Smooth muscle cell (in vitro differentiated cells): ENCODE data around the gene MEAK7. TPM values are rescaled to one million over a fixed set of nuclear protein-coding genes. Genes with fewer than 3 reads are reported as not detected.

Source experiments
- DNase-seq: peaks from one replicate; lab custom pipeline; 2025; ENCODE audit not compliant: unreplicated experiment; lab: John Stamatoyannopoulos, UW
- H2AFZ ChIP-seq: fragments of 200-600 bp; sonication (generic); 2 replicates; pipeline ENCODE4 v1.6.0; 2016; ENCODE audit warnings: antibody characterized with exemption, low read depth, mild to moderate bottlenecking
- H3F3A ChIP-seq: fragments of 200-600 bp; sonication (generic); 2 replicates; pipeline ENCODE4 v1.6.0; 2017; ENCODE audit warnings: antibody characterized with exemption, low read depth
- H3K27ac ChIP-seq: fragments of 200-600 bp; sonication (generic); 2 replicates; pipeline ENCODE4 v1.5.1; 2016; ENCODE audit warnings: low read depth, mild to moderate bottlenecking
- H3K27me3 ChIP-seq: fragments of 200-600 bp; sonication (generic); 2 replicates; pipeline ENCODE4 v1.6.1; 2016; ENCODE audit warnings: low read depth, mild to moderate bottlenecking
- H3K36me3 ChIP-seq: fragments of 200-600 bp; sonication (generic); 2 replicates; pipeline ENCODE4 v1.5.1; 2016; ENCODE audit warnings: low read depth
- H3K4me1 ChIP-seq: fragments of 200-600 bp; sonication (generic); 2 replicates; pipeline ENCODE4 v1.5.1; 2016; ENCODE audit warnings: low read depth
- H3K4me2 ChIP-seq: fragments of 200-600 bp; sonication (generic); 2 replicates; pipeline ENCODE4 v1.6.0; 2016; ENCODE audit warnings: mild to moderate bottlenecking
- H3K4me3 ChIP-seq: fragments of 200-600 bp; sonication (generic); 2 replicates; pipeline ENCODE4 v1.5.1; 2016; ENCODE audit warnings: mild to moderate bottlenecking
- H3K79me2 ChIP-seq: fragments of 200-600 bp; sonication (generic); 2 replicates; pipeline ENCODE4 v1.6.0; 2016; ENCODE audit warnings: low read depth, mild to moderate bottlenecking
- H3K9ac ChIP-seq: fragments of 200-600 bp; sonication (generic); 2 replicates; pipeline ENCODE4 v1.6.0; 2016; ENCODE audit warnings: low read depth
- H3K9me3 ChIP-seq: fragments of 200-600 bp; sonication (generic); replicated peaks from 2 replicates; pipeline ENCODE4 v1.5.1; 2016; ENCODE audit warnings: low read depth
- H4K20me1 ChIP-seq: fragments of 200-600 bp; sonication (generic); 2 replicates; pipeline ENCODE4 v1.6.0; 2016; ENCODE audit warnings: low read depth
- WGBS: methylation state at CpG from one replicate; pipeline ENCODE4 v1.1.7; 2016; ENCODE audit warnings: low lambda C conversion rate; 5-methylcytosine and 5-hydroxymethylcytosine counted together
- polyA plus RNA-seq: library from polyadenylated mRNA; unstranded; fragments of >200 nt; fragmentation: Nextera tagmentation; extraction: Ambion mirVana; gene quantifications from 2 replicates; pipeline ENCODE4 v1.2.1, GENCODE V29; 2016
- total RNA-seq: library from RNA; depleted of rRNA; stranded (reverse); fragments of >200 nt; gene quantifications from 2 replicates; pipeline ENCODE4 v1.2.3, GENCODE V29; 2014
- TF ChIP-seq, protein P1 (sequence below): fragments of 200-600 bp; sonication (generic); IDR thresholded peaks from 2 replicates; pipeline ENCODE4 v1.5.1; 2017; ENCODE audit warnings: borderline replicate concordance, mild to moderate bottlenecking, antibody characterized with exemption; ENCODE audit not compliant: insufficient read depth, poor library complexity, severe bottlenecking

MEAK7 gene
- total and polyA plus RNA-seq, 2 experiments from 2014 or later: 26.4 to 32.1 TPM

DNA sequence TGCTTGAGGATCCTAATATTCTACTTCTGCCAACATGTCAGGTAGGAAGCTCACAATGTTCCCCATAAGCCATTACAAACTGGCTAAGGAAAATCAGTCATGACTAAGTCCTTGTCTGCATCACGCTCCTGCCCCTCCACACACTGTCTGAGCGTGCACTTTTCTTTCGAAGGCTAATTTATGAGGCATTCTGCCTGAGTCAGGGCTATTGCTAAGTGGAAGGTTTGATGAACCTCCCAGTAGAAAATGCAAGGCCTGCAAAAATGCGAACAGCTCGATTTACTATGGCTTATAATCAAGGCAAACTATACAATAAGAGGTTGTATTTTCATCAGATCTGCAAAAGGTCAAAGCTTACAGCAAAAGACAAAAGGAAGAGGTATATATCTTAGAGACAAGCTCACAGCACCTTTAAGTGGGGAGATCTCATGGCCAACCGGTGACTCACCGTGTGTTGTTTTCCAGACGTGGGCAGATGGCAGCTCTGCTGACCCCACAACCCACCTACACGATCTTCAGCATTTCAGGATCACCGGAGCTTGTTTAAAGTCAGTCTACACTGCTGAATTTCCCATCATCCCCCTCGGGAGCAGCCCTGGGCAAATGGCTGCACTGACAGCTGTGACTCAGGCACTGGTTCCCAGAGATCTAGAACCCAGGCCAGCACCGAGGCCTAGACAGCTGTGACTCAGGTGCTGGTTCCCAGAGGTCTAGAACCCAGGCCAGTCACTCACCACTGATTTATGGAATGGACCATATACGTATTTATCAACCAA lies 26.1 kb downstream of the MEAK7 start:
- 28% methylated on average over 13 of the region's 13 CpGs for WGBS
- Histone ChIP-seq H3K4me1 (no peaks in the 10 kb centered on the region), H3K27ac (peak overlapping the region; percentile 72), H3K9me3 (no peaks in the 10 kb centered on the region), H3K36me3 (no peaks in the 10 kb centered on the region), H2AFZ (no peak overlapping the region), H3F3A (peaks cover 14% of the 10 kb centered on the region), H3K79me2 (no peaks in the 10 kb centered on the region), H3K4me3 (no peak overlapping the region), H3K9ac (no peak overlapping the region), H3K4me2 (no peak overlapping the region), H4K20me1 (peaks cover 5% of the 10 kb centered on the region), H3K27me3 (no peaks in the 10 kb centered on the region)
- TF ChIP-seq, protein P1, sequence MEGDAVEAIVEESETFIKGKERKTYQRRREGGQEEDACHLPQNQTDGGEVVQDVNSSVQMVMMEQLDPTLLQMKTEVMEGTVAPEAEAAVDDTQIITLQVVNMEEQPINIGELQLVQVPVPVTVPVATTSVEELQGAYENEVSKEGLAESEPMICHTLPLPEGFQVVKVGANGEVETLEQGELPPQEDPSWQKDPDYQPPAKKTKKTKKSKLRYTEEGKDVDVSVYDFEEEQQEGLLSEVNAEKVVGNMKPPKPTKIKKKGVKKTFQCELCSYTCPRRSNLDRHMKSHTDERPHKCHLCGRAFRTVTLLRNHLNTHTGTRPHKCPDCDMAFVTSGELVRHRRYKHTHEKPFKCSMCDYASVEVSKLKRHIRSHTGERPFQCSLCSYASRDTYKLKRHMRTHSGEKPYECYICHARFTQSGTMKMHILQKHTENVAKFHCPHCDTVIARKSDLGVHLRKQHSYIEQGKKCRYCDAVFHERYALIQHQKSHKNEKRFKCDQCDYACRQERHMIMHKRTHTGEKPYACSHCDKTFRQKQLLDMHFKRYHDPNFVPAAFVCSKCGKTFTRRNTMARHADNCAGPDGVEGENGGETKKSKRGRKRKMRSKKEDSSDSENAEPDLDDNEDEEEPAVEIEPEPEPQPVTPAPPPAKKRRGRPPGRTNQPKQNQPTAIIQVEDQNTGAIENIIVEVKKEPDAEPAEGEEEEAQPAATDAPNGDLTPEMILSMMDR: no peak
- DNase-seq: no peak

DNA sequence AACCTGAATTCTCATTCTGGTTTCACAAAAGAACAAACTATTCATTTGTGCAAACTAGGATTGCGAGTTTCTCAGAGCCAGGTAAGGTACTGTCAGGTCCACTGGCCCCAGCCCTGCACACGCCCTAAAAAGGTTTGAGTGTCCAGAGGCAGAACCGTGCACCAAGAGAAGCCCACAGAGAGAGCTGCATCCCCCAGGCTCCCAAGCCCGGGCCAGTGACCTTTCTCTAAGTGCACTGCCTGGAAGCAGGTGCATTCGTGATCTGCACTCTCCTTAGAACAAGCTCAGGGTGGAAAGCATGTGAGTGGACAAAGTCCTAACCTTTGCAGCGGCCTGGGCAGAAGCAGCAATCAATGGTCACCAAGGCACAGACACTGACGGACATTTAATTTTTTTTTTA lies 26.8 kb downstream of the MEAK7 start:
- Histone ChIP-seq H3F3A (peaks cover 14% of the 10 kb centered on the region), H4K20me1 (peaks cover 5% of the 10 kb centered on the region), H3K4me1 (no peaks in the 10 kb centered on the region), H2AFZ (no peak overlapping the region), H3K9ac (peak overlapping the region; percentile 11), H3K36me3 (no peaks in the 10 kb centered on the region), H3K27me3 (no peaks in the 10 kb centered on the region), H3K4me3 (no peak overlapping the region), H3K9me3 (no peaks in the 10 kb centered on the region), H3K79me2 (no peaks in the 10 kb centered on the region), H3K4me2 (peak overlapping the region; percentile 36), H3K27ac (peak overlapping the region; percentile 72)
- no peak for DNase-seq
- TF ChIP-seq, protein P1: no peak
- WGBS: 91% methylated on average over 7 of the region's 7 CpGs

DNA sequence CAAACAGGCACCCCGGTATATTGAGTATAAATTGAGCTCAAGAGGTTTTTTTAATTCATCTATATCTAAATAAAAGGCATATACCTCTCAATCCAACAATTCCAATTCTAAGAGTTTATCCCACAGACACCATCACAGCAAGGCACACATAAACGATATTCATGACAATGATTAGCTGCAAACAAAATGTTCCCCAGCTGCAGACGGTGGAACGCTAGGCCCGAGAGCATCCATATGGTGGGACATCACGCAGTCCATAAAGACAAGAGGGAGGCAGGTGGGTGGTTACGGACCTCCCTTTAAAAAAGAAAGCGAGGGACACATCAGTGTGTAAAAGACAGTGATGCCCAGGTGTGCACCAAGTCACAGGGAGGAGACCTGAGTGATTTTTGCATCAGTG lies 28.1 kb downstream of the MEAK7 start:
- Histone ChIP-seq H3F3A (peaks cover 14% of the 10 kb centered on the region), H3K27ac (peak overlapping the region; percentile 21), H3K4me1 (no peaks in the 10 kb centered on the region), H3K4me3 (no peak overlapping the region), H3K9me3 (no peaks in the 10 kb centered on the region), H3K9ac (no peak overlapping the region), H2AFZ (no peak overlapping the region), H3K36me3 (no peaks in the 10 kb centered on the region), H4K20me1 (peaks cover 5% of the 10 kb centered on the region), H3K27me3 (no peaks in the 10 kb centered on the region), H3K79me2 (no peaks in the 10 kb centered on the region), H3K4me2 (no peak overlapping the region)
- 97% methylated on average over 8 of the region's 8 CpGs for WGBS
- DNase-seq: no peak
- TF ChIP-seq, protein P1: no peak
